GM20431 (cell line): ENCODE results near the gene TRIM37.
"Not testable (repeated sequence)": the region's sequence is repeated elsewhere in the genome, so short reads cannot be mapped to it uniquely, and the experiment has no call there.

Experiments
- in situ Hi-C: fragments of 300-500 bp; cut with MseI, MboI; formaldehyde crosslinking; loops from one replicate; pipeline ENCODE4 v1.15.0; 2020; ENCODE audit warnings: low sequenced_read_pairs; ENCODE audit not compliant: unreplicated experiment

The TRIM37 gene, protein sequence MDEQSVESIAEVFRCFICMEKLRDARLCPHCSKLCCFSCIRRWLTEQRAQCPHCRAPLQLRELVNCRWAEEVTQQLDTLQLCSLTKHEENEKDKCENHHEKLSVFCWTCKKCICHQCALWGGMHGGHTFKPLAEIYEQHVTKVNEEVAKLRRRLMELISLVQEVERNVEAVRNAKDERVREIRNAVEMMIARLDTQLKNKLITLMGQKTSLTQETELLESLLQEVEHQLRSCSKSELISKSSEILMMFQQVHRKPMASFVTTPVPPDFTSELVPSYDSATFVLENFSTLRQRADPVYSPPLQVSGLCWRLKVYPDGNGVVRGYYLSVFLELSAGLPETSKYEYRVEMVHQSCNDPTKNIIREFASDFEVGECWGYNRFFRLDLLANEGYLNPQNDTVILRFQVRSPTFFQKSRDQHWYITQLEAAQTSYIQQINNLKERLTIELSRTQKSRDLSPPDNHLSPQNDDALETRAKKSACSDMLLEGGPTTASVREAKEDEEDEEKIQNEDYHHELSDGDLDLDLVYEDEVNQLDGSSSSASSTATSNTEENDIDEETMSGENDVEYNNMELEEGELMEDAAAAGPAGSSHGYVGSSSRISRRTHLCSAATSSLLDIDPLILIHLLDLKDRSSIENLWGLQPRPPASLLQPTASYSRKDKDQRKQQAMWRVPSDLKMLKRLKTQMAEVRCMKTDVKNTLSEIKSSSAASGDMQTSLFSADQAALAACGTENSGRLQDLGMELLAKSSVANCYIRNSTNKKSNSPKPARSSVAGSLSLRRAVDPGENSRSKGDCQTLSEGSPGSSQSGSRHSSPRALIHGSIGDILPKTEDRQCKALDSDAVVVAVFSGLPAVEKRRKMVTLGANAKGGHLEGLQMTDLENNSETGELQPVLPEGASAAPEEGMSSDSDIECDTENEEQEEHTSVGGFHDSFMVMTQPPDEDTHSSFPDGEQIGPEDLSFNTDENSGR

DNA sequence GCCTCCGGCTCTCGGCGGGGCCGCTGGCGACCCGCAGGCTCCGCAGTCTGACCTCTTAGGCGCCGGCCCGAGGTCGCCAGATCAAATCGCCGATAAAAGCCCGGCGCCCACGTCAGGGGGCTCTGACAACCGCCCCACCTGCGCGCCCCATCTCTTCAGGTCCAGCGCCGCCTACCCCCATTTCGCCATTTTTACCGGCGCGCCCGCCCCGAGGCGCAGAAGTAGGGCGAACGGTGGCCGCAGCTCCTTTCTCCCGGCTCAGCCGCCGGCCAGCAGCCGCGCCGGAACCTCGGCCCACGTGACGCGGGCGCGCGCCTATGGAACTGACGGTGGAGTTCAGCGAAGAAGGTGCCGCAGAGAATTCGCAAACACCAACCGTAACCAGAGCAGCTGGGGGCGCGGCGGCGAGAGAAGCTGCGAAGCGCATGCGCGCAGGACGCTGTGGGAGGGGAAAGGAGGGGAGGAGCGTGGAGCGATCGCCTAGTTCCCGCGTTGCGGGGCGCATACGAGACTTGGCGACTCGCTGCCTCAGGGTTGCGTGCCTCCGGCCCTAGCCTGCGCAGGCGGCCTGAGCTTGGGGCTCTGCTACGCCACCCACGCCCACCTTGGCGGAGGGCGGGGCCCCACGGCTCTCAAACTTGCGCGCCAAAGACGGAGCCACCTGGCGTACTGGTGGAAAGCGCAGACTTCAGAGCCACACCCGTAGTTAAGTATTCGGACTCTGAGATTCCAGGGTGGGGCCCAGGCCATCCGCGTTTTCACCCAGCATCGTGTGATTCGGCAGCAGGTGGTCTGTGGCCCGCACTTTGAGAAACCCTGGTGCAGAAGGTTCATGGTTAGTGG is at the start of gene TRIM37:
TSS of gene TRIM37 (minus strand) at position 418 of the 843 bp plus-strand sequence. CDS start 419 bp downstream, outside the sequence.
- in situ Hi-C loops = no loop called here

DNA sequence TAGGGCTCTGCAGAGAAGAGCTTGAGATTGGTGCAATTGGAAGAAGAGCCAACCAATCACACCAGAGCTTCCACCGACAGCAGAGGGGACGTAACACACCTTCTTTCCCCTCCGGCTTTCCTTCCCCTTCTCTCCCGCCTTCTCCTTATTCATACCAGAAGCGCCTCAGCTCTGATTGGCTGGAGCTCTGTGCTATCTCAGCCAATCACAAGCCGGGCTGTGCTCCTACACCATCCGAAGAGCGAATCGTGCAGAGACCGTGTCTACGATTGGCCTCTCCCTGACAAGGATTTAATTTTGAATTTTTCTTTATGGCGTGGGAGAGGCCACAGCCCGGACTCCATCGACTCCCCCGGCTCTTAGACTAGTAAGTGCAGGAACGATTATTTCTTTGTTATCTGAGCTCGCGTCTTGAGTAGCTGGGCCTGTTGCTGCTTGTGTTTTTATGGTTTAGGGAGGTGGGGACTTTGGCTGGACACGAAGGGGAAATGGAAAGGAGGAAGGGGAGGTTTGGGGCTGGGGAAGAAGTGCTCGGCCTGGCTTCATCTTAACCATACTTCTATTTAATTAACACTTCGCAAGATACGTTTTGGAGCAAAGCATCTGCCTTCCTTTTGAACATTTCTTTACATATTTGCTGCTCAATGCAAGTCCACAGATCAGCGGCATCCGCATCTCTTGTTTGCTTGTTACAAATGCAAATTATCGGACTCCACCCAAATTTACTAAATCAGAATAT is 48.9 kb upstream of the TRIM37 start, which contains the start of gene PRR11:
TSS of gene PRR11 (plus strand) at position 308 of the 739 bp plus-strand sequence. CDS start 14,007 bp downstream, outside the sequence.
- in situ Hi-C loops = no loop called here

DNA sequence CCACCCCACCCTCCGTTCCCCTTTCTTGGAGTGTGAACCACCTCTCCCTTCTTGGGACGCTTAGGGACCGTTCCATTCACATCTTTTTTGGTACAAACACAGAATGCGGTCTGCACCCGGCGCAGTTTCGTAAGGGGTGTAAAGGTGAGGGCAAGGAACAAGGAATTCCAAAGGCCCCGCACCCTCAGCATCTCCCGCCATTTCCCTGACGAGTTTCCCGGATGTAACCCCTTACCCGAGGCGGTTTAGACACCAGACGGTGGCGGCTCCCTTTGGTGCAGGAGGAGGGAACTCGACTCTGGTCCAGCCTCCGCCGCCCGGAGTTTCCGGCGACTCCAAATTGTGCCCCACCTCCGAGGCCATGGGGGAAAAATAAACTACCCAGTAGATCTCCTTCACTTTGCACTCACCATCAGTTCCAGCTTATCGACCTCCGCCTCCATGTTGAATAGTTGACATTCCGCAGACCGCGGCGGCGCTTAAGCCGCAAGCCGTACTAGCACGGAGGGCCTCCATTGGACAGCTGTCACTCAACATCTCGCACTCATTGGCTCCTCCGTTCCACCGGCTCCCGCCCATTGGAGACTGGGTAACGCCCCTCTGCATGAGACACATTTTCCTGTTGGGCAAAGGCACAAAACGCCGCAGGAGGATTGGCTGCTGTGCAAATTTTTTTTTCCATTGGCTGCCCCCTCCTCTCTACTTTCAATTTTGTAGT is 48.2 kb upstream of the TRIM37 start, which contains the start of gene SKA2:
TSS of gene SKA2 (minus strand) at position 466 of the 718 bp plus-strand sequence. CDS start at position 443, 23 bp downstream.
- in situ Hi-C loops = no loop called here

- in situ Hi-C loops = no loop called here
Observed at GRCh38 chr17:59154292-59154720, 47.6 kb upstream of the TRIM37 start.

DNA sequence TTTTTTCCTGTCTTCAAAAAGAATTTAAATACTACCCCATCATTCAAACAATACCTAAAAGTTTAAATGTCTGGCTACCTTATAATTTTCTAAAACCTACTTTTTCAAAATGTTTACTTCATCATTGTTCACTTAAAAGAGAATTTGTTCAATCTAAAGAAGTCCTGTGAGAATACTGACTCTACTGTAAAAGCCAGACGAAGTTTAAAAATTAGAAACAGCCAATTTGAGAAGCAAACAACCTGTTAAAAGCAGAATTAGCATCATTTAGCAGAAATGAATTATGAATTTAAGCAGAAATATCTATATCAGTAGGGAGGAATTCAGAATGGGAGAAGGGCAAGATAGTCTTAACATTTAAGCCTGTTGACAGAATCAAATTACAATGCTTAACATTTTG is 46.2 kb upstream of the TRIM37 start:
- in situ Hi-C loops = no loop called here

DNA sequence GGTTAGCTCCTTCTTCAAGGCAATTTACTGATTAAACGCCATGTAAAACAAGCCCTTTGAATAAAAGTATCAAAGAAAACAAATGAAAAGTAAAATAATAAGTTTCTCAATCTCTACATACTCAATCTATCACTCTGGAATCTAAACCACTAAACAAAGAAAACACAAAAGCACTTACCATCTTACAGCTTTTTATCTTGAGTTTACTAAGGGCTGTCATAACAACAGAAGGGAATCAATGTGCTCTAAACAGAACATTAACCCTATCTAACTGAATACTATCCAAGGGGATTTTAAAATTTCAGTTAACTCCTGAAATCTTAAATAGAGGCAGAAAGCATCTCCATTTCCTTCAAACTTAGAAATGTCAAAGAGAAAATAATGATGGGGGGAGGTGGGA is 44.9 kb upstream of the TRIM37 start:
- in situ Hi-C loops = no loop called here

DNA sequence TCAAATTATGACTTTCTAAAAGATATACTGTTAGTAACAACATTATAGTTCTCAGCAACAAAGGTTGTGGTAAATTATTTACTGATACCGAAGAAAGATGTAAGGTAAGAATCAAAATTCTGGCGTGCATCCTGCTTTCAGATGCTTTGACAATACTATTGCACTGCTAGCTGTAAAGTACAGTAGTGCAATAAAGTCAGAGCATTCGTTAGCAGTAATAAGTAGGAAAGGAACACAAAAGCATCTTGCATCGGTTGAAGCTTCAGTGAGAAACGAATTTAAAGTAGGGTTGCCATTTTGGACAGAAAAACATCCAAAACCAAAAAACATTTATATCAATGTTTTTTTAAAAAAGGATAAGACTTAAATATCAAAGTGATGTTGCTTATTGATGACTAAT is 44.3 kb upstream of the TRIM37 start:
- in situ Hi-C loops = no loop called here

GRCh38 chr17:59149841-59150511 is 43.3 kb upstream of the TRIM37 start:
- in situ Hi-C loops = no loop called here

- in situ Hi-C loops = no loop called here
Observed at GRCh38 chr17:59149051-59149450, 42.4 kb upstream of the TRIM37 start.

DNA sequence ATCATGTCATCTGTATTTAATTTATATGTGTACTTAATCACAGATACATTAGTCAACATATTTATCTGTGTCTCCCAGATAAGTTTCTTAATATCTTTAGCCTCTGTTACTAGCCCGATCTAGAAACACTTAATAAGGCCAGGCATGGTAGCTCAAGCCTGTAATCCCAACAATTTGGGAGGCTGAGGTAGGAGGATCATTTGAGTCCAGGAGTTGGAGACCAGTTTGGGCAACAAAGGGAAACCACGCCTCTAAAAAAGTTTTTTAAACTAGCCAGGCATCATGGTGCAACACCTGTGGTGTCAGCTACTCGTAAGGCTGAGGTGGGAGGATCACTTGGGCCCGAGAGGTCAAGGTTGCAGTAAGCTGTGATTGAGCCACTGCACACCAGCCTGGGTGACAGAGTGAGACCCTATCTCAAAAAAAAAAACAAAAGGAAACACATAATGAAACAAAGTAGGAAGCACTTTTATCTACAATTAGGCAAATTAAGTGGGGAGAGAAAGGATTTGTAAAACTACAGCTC is 39.0 kb upstream of the TRIM37 start:
- in situ Hi-C loops = no loop called here

GRCh38 chr17:59141860-59142259 is 35.2 kb upstream of the TRIM37 start:
- in situ Hi-C loops = no loop called here

DNA sequence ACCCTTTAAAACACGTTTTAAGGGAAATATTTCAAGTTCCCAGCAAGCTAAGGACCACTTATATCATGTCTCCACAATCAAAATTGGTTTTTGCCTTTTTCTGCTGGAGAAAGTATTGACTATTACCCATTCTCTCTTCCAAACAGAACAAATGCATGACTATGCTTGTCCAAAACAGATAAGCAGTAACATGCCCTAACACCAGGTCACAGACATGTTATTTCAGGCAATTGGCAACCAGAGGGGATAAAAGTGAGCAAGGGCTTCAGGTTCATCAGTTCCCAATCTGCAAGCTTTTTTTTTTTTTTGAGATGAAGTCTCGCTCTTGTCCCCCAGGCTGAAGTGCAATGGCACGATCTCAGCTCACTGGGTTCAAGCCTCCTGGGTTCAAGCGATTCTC is 33.3 kb upstream of the TRIM37 start:
- in situ Hi-C loops = no loop called here

- in situ Hi-C loops = not testable (repeated sequence)
Observed at GRCh38 chr17:59138339-59138738, 31.7 kb upstream of the TRIM37 start.

- in situ Hi-C loops = no loop called here
Observed at GRCh38 chr17:59131131-59131530, 24.5 kb upstream of the TRIM37 start.

DNA sequence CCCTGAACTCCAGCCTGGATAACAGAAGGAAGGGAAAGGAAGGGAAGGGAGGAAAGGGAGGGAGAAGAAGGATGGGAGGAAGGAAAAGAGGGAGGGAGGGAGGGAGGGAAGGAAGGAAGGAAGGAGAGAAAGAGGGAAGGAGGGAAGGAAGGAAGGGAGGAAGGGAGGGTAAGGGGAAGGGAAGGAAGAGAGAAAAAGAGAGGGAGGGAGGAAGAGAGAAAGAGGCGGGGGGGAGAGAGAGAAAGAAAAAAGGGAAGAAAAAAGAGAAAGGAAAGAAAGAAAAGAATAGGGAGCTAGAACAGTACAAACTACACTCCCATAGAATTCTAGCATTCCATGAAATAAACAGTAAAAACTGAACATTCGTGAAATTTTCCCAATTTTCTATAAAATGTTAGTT is 23.1 kb upstream of the TRIM37 start:
- in situ Hi-C loops = no loop called here

GRCh38 chr17:59126809-59127417 is 20.2 kb upstream of the TRIM37 start:
- in situ Hi-C loops = no loop called here

- in situ Hi-C loops = no loop called here
Observed at GRCh38 chr17:59124665-59125064, 18.0 kb upstream of the TRIM37 start.
